ENCODE measurements around the gene TOMM20. TPM values are rescaled to one million over a fixed set of nuclear protein-coding genes. Genes with fewer than 3 reads are reported as not detected.

Gene TOMM20
- total and polyA plus RNA-seq, 8 donors, result 71.6 to 197 (median 184) TPM

GRCh38 chr1:235108876-235109275, 19.8 kb downstream of the TOMM20 start:
- Histone ChIP-seq H3K4me1 (peaks cover 0 to 7% of the 10 kb centered on the region in 2 donors), H3K36me3 (peaks cover 0 to 67% of the 10 kb centered on the region in 2 donors), H3K9me3 (no peaks in the 10 kb centered on the region), H3K27me3 (no peaks in the 10 kb centered on the region), H3K4me3 (no peak overlapping the region), H3K27ac (no peak overlapping the region)
- ATAC-seq, result no peak
- TF ChIP-seq, protein P1, sequence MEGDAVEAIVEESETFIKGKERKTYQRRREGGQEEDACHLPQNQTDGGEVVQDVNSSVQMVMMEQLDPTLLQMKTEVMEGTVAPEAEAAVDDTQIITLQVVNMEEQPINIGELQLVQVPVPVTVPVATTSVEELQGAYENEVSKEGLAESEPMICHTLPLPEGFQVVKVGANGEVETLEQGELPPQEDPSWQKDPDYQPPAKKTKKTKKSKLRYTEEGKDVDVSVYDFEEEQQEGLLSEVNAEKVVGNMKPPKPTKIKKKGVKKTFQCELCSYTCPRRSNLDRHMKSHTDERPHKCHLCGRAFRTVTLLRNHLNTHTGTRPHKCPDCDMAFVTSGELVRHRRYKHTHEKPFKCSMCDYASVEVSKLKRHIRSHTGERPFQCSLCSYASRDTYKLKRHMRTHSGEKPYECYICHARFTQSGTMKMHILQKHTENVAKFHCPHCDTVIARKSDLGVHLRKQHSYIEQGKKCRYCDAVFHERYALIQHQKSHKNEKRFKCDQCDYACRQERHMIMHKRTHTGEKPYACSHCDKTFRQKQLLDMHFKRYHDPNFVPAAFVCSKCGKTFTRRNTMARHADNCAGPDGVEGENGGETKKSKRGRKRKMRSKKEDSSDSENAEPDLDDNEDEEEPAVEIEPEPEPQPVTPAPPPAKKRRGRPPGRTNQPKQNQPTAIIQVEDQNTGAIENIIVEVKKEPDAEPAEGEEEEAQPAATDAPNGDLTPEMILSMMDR (IDR thresholded peaks at IDR 0.05), result no peak
- intact Hi-C loops (cut with DNase I), result no loop called here
- DNase-seq, result no peak

DNA sequence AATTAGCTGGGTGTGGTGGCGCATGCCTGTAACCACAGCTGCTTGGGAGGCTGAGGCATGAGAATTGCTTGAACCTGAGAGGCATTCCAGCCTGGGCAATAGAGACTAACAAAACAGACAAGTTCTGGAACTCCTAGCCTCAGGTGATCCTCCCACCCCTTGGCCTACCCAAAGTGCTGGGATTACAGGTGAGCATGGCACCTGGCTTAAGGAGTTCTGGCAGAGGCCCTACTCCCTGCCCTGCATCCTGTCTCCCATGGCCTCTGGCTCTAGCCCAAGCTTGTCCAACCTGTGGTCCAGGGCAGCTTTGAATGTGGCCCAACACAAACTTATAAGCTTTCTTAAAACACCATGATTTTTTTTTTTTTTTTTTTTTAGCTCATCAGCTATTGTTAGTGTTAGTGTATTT, 20.4 kb downstream of the TOMM20 start:
- H3K27me3 ChIP-seq, result no peaks in the 10 kb centered on the region
- H3K4me1 ChIP-seq, result peaks cover 0 to 9% of the 10 kb centered on the region in 2 donors
- intact Hi-C loops (cut with DNase I), result no loop called here
- no peak overlapping the region for H3K4me3 ChIP-seq
- no peak overlapping the region for H3K27ac ChIP-seq
- peaks cover 0 to 60% of the 10 kb centered on the region in 2 donors for H3K36me3 ChIP-seq
- ATAC-seq, result no peak
- no peak for DNase-seq
- TF ChIP-seq, protein P1 (IDR thresholded peaks at IDR 0.05), result no peak
- no peaks in the 10 kb centered on the region for H3K9me3 ChIP-seq

- ATAC-seq, result no peak
- peaks cover 0 to 54% of the 10 kb centered on the region in 2 donors for H3K36me3 ChIP-seq
- H3K4me1 ChIP-seq, result peaks cover 0 to 9% of the 10 kb centered on the region in 2 donors
- H3K9me3 ChIP-seq, result no peaks in the 10 kb centered on the region
- no peak for DNase-seq
- TF ChIP-seq, protein P1 (IDR thresholded peaks at IDR 0.05), result no peak
- H3K27ac ChIP-seq, result no peak overlapping the region
- no peaks in the 10 kb centered on the region for H3K27me3 ChIP-seq
- H3K4me3 ChIP-seq, result no peak overlapping the region
- intact Hi-C loops (cut with DNase I), result no loop called here
Measured at GRCh38 chr1:235107368-235108184, 21.1 kb downstream of the TOMM20 start.

DNA sequence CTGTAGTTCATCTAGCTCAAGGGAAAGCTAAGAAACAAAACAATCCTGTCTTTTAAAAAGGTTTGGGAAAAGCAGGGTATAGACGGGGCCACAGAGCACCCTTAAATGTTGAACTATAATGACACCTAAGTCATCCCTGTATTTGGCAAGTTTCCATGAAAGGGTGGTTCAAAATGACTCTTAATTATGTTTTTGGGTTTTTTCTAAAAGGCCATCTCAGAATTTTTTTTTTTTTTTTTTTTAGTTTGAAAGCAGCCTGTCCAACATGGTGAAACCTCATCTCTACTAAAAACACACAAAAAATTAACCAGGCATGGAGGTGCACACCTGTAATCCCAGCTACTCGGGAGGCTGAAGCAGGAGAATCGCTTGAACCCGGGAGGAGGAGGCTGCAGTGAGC, 22.2 kb downstream of the TOMM20 start:
- TF ChIP-seq, protein P1 (IDR thresholded peaks at IDR 0.05), result no peak

More for the DNA sequence above, 22.2 kb downstream of the TOMM20 start:
- DNase-seq, result no peak
- H3K9me3 ChIP-seq, result no peaks in the 10 kb centered on the region
- H3K27me3 ChIP-seq, result no peaks in the 10 kb centered on the region
- H3K36me3 ChIP-seq, result peaks cover 0 to 42% of the 10 kb centered on the region in 2 donors
- no peak for ATAC-seq
- H3K27ac ChIP-seq, result no peak overlapping the region
- intact Hi-C loops (cut with DNase I), result no loop called here
- peaks cover 0 to 9% of the 10 kb centered on the region in 2 donors for H3K4me1 ChIP-seq
- no peak overlapping the region for H3K4me3 ChIP-seq

All from left lung (tissue), 10 donors.